HG03135 (cell line): Measurements from ENCODE around the gene LPIN2.
"Not testable (repeated sequence)": the region's sequence is repeated elsewhere in the genome, so short reads cannot be mapped to it uniquely, and the experiment has no call there.

Source experiments
- ATAC-seq: cut with Tn5 transposase; IDR thresholded peaks from one replicate; pipeline ENCODE4 v1.9.1; 2021; ENCODE audit warnings: mild to moderate bottlenecking, moderate library complexity; ENCODE audit not compliant: unreplicated experiment

LPIN2 gene

DNA sequence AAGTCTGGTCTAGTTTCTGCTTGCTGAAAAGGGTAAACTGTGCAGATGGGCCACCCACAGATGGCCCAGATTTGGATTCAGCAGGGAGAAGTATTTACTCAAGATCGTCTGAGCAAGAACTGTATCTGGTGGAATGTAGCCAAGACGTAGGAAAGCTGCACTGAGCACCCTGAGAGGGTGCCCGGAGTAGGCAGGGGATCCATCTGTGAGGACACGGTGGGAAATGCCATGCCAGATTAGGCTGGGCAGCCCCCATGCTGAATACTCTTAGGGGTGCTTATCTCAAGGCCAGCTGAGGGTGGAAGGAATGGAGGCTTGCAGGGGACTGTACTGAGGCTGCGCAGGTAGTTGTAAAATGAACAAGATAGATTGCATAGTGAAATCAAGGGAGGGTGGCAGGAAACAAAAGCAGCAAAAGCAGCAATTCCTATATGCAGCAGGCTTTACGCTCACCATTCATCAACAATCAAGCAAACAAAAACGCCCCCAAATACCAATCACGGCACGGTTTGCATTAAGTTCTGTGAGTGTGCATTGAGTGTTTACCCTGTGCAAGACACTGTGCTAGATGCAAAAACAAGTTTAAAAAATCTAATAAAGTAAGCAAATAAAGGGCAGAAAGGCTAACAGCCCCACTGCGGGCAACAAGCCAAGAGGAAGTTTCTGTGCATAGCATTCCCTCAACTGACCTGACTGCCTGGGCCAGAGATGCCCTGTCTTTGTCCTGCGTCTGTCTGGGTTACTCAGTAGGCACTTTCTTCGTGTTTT is 32.2 kb upstream of the LPIN2 start:
- ATAC-seq = no peak

DNA sequence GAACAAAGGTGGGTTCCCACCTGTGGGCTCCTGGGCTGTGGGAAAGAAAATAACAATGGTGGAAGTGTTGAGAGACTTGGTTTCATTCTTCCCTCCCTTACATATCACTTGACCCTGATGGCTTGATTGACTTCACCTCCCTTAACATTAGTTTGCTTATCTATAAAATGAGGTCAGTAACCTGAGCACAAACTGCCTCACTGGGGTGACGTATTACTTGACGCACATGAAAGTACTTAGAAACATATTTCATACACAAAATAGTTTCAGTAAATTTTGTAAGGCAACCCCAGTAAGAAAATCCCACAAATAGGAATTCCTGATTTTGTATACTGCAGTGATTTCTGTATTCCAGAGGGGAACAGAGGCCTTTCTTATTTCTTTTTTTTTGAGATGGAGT is 29.4 kb upstream of the LPIN2 start:
- no peak for ATAC-seq

- no peak for ATAC-seq
Observed at GRCh38 chr18:3041843-3042242, 28.9 kb upstream of the LPIN2 start.

DNA sequence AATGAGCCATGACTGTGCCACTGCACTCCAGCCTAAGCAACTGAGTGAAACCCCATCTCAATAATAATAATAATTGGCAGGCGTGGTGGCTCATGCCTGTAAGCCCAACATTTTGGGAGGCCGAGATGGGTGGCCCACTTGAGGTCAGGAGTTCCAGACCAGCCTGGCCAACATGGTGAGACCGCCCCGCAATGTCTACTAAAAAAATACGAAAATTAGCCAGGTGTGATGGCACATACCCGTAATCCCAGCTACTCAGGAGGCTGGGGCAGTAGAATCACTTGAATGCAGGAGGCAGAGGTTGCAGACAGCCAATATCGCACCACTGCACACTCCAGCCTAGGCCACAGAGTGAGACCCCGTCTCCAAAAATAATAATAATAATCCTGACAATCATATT is 27.9 kb upstream of the LPIN2 start:
- no peak for ATAC-seq

GRCh38 chr18:3040173-3040572 is 27.2 kb upstream of the LPIN2 start:
- ATAC-seq = no peak

- peak; percentile 96 for ATAC-seq
Observed at GRCh38 chr18:3037423-3037915, 24.5 kb upstream of the LPIN2 start.

- no peak for ATAC-seq
Observed at GRCh38 chr18:3036108-3036507, 23.2 kb upstream of the LPIN2 start.

DNA sequence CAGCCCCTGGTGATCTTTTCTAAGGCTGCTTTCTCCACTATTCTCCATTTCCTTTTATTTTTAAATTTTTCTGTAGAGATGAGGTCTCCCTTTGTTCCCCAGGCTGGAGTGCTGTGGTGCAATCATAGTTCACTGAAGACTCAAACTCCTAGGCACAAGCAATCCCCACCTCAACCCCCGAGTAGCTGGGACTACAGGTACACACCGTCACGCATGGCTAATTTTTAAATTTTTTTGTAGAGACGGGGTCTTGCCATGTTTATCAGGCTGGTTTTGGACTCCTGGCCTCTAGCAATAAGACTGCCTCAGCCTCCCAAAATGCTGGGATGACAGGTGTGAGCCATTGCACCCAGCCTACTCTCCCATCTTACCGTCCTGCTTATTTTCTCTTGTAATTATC is 22.7 kb upstream of the LPIN2 start:
- no peak for ATAC-seq

GRCh38 chr18:3032721-3033120 is 19.8 kb upstream of the LPIN2 start:
- ATAC-seq = no peak

- no peak for ATAC-seq
Observed at GRCh38 chr18:3029215-3029952, 16.4 kb upstream of the LPIN2 start.

GRCh38 chr18:3028115-3028514 is 15.2 kb upstream of the LPIN2 start:
- ATAC-seq = not testable (repeated sequence)

DNA sequence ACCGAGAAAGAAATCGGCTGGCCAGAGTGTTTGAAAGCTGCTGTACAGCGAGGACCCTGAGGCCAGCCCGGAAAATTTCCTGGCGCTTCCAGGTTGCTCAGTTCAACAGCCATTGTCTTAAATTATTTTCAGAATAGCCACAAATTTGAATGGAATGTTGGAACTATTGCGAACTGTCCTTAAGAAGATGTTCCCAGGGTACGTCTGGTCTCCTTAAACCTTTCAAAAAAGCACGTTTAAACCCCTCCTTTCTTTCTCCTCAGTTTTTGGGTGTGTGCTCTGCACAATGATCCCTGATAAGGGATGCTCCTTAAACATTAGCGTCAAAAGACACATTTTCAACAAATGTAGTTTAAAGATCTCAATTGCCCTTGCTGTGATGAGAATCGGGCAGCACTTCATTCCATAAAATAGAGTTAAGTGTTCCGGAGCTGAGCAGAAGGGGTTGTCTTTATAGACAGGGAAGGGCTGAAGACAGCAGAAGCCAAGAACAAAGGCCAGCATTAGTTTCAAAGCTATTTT is 14.5 kb upstream of the LPIN2 start:
- ATAC-seq = no peak

DNA sequence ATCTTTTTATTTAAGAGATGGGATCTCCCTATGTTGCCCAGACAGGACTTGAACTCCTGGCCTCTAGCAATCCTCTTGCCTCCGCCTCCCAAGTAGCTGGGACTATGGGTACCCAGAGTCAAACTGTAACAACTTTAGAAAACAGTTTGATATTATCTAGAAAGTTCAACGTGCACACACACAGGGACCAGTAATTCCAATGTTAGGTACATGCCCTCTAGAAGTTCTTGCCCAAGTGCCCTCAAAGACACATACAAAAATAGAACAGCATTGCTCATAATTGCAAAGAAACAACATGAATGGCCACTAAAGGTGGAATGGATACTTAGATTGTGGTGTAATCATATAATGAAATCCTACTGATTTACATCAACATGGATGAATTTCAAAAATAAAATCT is 12.6 kb upstream of the LPIN2 start:
- no peak for ATAC-seq

- ATAC-seq = not testable (repeated sequence)
Observed at GRCh38 chr18:3023603-3024002, 10.7 kb upstream of the LPIN2 start.

GRCh38 chr18:3016585-3017297 is 3.8 kb upstream of the LPIN2 start:
- no peak for ATAC-seq

DNA sequence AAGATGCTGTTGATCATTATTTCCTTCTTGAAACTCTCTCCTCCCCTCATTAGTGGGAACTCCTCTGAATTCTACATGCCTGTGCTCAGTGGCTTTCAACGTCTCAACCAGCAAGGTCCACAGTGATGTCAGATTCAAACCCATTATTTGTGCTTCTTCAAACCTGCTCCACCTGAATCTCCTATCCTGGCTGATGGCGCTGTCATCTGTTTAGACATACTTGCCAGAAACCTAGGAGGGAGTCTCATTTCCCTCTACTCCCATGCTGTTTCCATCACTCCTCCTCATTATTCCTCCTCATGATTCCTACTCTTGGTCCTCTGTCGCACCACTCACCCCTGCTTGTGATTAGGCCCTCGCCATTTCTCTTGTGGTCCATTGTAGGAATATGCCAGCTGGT is 2.9 kb upstream of the LPIN2 start:
- ATAC-seq = no peak

DNA sequence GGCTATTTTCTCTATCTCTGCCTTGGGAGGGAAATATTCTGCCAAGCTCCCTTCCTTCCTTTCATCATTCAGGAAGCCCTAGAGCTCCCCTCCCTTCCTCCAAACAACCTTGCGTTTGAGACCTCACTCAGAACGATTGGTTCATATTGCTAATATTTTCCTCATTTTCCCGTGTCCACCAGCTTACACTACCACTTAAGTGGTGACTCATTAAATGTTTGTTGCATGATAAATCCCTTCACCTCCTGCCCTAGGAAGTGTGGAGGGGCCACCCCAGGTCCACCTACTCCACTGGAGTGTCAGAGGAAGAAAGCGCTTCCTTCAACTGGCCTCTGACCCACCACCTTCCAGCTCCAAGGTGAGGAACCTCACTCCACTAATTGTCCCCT is 2.3 kb upstream of the LPIN2 start:
- ATAC-seq = no peak

GRCh38 chr18:3014503-3015203 is 1.7 kb upstream of the LPIN2 start:
- ATAC-seq = no peak

DNA sequence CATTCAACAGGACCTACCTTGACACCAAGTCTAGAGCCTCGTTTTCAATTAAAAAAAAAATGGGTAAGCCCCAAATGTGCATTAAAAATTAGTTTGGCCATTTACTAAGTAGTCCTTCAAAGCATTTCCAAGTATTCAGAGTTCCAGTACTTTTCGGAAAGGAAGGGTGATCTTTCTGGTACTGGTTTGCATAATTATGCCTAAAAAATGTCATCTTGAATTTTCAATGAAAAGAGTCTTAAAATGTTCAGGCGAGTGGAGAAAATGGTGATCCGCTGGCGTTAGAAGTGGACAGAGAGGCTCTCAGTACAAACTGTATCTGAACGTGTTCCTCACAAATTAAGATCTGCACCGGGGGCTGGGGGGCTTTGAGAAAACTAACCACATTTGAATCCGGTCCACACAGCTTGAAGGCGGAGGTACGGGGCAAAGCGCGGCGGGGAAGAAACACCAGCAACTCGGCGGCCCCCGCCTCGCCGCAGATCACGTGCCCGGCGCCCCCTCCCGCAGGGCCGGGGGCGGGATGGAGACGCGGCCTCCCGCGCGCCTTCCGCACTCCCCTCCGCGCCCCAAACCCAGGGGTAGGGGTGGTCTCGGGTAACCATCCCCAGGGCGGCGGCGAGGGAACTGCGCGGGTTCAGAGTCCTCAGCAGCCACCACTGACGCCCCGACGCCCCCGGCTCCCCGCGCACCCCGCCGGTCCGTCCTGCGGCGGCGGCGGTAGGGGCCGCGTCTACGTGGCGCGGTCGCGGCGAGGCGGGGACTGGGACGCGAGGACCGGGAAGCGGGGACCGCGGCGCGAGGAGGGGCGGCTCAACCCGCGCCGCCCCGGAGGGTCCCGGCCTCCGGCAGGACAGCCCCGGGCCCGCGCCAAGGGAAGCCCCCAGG is 564 bp downstream of the LPIN2 start:
- peak; percentile 33 for ATAC-seq

DNA sequence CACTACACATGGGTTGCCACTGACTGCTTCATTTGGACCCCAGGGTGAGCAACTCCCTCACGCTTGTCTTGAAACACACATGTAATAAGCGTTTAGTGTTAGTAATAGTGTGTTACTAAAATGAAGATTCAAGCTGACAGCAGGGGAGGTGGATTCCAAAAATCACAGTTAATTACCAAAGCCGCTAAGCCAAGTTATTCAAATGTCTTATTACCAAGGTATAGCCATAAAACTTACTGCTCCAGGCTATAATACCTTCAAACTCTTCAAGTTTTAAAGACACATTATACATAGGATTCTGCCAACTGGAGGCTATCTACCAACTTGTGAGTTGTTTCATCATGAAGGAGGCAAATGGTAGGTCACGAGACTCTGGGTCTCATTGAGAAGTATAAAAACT is 2.9 kb downstream of the LPIN2 start:
- ATAC-seq = no peak
